Measurements from ENCODE around the gene HOXA6.

DNA sequence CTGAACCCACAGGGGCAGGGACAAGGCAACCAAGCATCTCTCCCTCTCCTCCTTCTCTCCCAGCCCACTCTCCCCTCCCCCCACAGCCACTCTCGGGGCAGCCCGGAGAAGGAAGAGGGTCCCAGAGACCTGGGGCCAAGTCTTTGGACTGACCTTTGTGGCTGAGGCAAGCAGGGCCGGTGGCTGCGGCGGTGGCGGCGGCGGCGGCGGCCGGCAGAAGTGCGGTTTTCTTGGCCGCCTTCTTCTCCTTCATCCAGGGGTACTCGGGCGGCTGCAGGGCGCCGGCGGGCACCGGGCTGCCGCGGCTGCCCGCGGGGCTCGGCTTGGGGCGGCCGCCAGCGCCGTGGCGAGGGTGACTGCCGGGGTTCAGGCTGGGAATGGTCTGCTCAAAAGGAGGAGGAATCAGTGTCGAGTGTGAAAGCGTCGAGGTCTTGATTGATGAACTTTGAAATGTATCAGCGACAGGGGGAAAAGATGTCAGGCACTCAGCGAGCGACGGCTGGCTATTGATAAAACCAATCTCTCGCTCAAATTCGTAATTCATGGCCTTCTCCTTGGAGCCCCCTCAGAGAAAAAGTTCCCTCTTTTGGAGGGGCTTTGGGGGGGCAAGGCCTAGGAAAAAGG is 45.5 kb downstream of the HOXA6 start:
- no peak for TF ChIP-seq ATF2 (CRISPR knock-in tag; IDR thresholded peaks at IDR 0.05; ENCODE audit: borderline replicate concordance, low read depth)
- no peak for TF ChIP-seq SP1 (CRISPR knock-in tag; conservative IDR thresholded peaks at IDR 0.05)
- TF ChIP-seq, protein P1, sequence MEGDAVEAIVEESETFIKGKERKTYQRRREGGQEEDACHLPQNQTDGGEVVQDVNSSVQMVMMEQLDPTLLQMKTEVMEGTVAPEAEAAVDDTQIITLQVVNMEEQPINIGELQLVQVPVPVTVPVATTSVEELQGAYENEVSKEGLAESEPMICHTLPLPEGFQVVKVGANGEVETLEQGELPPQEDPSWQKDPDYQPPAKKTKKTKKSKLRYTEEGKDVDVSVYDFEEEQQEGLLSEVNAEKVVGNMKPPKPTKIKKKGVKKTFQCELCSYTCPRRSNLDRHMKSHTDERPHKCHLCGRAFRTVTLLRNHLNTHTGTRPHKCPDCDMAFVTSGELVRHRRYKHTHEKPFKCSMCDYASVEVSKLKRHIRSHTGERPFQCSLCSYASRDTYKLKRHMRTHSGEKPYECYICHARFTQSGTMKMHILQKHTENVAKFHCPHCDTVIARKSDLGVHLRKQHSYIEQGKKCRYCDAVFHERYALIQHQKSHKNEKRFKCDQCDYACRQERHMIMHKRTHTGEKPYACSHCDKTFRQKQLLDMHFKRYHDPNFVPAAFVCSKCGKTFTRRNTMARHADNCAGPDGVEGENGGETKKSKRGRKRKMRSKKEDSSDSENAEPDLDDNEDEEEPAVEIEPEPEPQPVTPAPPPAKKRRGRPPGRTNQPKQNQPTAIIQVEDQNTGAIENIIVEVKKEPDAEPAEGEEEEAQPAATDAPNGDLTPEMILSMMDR (IDR thresholded peaks at IDR 0.05): no peak
